Ammon's horn (tissue), 1 donor: ENCODE data around the gene PAOX.

Experiments
- DNase-seq: peaks from one replicate; pipeline ENCODE4 v3.0.0-alpha.2; 2016; ENCODE audit warnings: low spot score

The PAOX gene

DNA sequence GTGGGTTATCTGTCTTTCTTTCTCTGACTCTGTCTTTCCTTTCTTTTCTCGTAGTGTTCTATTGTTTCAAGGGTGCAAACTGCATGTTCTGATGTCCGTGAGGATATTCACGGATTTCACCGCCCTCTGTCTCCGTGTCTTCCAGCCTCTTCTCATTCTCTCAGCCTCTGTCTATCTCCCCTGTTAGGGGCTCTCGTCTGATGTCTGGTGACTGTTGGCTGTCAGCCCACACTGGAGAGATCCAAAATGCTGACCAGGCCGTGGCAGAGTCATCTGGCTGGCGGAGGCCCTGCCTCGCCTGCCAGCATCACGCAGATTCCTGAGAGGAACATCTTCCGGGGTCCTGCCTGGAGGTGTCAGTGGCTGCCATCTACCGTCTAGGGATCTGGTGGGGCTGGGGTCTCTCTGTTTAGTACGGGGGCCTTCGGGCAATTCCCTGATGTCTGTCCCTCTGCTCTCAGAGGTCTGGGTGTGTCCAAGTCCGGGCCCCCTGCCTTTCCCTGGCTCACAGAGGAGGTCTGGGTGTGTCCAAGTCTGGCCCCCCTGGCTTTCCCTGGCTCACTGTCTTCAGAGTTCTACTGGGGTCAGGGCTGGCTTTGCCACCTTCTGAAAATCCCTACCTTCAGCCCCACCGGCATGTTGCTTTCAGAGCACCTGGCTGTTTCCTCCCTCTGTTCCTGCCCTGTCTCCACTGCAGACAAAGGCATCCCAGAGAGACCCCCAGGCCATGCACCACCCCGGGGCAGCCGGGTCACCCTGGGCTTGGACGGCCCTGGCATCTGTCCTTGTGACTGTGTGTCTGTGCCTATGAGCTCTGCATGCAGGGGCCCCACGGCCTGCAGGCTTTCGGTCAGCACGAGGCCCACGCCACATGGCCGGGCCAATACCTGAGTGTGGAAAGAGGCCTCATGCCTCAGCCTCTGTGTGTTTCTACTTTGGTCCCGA is 60.7 kb downstream of the PAOX start:
- DNase-seq, result no peak

DNA sequence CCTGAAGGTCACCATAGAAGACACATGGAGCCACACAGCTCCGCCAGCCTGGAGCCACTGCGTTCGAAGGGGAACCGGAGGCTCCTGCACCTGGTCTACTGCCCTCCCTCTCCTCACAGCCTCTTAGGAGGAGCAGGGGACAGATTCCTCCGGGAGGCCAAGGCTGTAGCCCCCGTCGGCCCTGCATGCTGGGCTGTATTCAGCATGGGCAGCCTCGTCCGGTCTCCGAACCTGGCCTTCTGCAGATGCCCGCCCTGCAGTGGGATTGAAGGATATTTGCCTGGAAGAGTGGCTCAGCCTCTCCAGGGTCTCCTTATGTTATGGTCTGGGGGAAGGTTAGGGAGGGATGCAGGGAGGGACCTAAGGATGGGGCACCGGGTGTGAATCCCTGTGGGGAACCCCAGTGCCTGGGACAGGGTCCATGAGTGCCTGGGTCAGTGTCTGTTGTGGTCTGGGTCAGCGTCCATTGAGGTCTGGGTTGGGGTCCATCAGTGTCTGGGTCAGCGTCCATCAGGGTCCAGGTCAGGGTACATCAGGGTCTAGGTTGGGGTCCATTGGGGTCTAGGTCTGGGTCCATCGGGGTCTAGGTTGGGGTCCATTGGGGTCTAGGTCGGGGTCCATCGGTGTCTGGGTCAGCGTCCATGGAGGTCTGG is 61.7 kb downstream of the PAOX start:
- no peak for DNase-seq
